ENCODE measurements around the gene IFIT1B. TPM values are rescaled to one million over a fixed set of nuclear protein-coding genes. Genes with fewer than 3 reads are reported as not detected.
A peak's percentile ranks its signal among the peaks of the same experiment; 100 is the strongest.
"Not testable (repeated sequence)": the region's sequence is repeated elsewhere in the genome, so short reads cannot be mapped to it uniquely, and the experiment has no call there.

IFIT1B gene
- total RNA-seq, 1 donor from 2014 or later: not detected

DNA sequence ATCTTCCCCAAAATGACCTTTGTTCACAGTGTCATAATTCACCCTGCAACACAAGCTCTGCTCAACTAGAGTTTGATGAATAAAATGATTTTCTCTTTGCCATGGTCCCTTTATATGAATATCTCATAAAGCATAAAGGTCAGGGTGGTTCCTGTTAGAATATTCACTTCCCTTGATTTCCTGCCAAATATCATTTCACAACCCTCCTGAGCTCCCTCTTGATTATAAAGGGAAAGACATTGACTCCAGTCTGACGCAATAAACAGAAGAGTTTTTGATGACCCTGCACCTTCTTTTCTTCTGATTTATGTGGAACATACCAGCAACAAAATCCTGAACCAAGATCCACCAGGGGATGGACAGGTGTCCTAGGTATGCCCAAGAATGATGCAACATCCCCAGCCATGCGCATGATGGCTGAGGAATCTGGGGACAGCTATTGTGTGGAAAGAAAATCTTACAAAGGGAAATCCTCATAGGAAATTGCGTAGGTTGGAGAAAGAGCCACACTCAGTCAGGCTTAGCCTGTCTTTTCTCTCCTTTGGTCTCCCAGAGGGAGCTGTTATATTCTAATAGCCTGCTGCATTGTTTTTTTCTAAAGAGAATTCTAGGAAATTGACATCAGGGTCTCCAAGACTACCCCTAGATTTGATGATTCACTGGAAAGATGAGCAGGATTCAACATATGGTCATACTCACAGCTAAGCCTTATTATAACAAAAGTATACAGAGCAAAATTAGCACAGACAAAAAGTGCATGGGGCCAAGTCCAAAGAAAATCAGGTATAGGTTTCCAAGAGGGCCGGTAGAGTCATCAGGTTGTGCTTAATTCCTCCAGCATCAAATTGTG is 31.2 kb upstream of the IFIT1B start:
- DNase-seq (ENCODE audit: missing footprints) (no peak), ATAC-seq (no peak)
- intact Hi-C loops (cut with DNase I): no loop called here

- DNase-seq (ENCODE audit: missing footprints) (no peak), ATAC-seq (no peak)
- intact Hi-C loops (cut with DNase I): no loop called here
These were observed 30.0 kb upstream of the IFIT1B start for GRCh38 chr10:89347701-89348457.

DNA sequence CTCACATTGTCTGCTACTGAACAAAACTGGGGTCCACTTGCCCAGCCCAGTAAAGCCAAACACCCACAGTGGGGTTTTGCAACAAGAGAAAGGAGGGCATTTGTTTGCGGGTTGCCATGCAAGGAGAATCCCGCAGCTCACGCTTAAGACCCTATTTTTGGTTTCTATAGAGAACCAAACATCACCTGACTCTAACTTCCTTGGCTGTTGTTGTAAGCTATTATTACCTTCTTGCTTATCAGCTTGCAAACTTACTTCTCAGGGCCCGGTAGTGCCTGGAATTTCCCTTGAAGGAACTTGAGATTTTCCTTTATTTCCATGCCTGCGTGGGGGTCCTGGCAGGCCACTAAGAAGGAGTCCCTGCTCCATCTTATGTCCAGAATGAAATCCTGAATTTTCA is 29.4 kb upstream of the IFIT1B start:
- intact Hi-C loops (cut with DNase I): no loop called here
- DNase-seq (ENCODE audit: missing footprints): no peak
- no peak for ATAC-seq

- ATAC-seq: no peak
- DNase-seq (ENCODE audit: missing footprints): no peak
- intact Hi-C loops (cut with DNase I): no loop called here
These were observed 28.9 kb upstream of the IFIT1B start for GRCh38 chr10:89348975-89349374.

DNA sequence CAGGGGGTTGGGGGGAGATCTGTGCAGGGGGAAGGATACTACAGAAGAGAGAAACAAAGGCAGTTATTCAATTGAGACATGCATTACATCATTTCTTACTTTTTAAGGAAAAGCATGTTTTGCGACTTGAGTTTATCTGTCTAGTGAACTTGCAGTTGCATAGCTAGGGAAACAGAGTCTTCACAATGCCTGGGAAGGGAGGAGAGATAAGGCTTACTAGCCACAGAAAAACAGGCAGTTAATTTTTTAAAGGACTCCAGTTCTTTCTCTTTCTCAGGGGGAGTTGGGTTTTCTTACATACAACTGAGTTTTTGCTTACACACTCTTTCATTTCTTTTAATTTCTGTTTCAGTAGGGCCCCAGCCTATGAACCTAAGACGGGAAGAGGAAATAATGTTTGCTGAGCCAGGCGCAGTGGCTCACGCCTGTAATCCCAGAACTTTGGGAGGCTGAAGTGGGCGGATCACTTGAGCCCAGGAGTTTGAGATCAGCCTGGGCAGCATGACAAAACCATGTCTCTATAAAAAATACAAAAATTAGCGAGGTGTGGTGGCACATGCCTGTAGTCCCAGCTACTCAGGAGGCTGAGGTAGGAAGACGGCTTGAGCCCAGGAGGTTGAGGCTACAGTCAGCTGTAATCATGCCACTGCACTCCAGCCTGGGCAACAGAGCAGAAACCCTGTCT is 27.1 kb upstream of the IFIT1B start:
- ATAC-seq: peak; percentile 54
- intact Hi-C loops (cut with DNase I); DNase-seq (ENCODE audit: missing footprints): not testable (repeated sequence)

GRCh38 chr10:89351412-89351779 is 26.5 kb upstream of the IFIT1B start:
- intact Hi-C loops (cut with DNase I): no loop called here
- DNase-seq (ENCODE audit: missing footprints): no peak
- ATAC-seq: peak; percentile 26

DNA sequence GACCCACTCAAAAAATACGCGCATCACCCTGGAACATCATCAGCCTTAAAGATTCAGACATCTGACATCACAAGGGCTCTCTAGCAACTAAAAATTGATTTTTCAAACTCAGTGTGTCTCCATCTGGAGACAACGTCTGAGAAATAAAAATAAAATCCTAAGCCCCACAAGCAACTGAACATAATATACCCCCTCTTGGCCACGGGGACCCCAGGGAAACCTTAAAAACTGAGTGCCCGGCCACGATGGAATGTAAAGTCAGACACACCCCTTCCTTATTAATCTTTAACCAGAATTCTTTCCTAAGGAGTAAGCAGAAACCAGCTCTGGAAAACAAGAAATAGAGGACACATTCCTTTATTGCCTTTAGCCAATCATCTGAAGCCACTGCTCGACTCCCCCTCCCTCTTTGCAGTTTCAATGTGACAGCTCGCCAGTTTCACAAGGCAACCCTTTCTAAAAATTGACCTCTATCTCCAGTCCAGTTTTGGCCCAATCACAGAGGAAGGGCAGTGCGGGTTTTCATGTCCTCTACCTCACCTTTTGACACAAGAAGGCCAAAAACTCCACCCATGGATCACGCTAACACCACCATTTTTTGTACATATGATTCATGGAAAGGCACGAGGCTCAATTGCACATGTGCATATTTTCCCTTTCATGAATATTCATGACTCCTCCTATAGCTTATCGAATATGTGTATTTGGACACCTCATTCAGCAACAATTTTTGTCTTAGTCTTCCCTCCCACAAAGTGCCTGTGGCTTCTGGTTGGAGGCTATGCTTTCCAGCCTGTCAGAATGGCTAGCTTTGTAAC is 25.9 kb upstream of the IFIT1B start:
- DNase-seq (ENCODE audit: missing footprints) (no peak), ATAC-seq (peak; percentile 74)
- intact Hi-C loops (cut with DNase I): no loop called here

- intact Hi-C loops (cut with DNase I): no loop called here
- DNase-seq (ENCODE audit: missing footprints) (no peak), ATAC-seq (no peak)
These were observed 25.1 kb upstream of the IFIT1B start for GRCh38 chr10:89352802-89353201.

GRCh38 chr10:89355394-89355931 is 22.4 kb upstream of the IFIT1B start:
- intact Hi-C loops (cut with DNase I): no loop called here
- ATAC-seq: no peak
- no peak for DNase-seq (ENCODE audit: missing footprints)

DNA sequence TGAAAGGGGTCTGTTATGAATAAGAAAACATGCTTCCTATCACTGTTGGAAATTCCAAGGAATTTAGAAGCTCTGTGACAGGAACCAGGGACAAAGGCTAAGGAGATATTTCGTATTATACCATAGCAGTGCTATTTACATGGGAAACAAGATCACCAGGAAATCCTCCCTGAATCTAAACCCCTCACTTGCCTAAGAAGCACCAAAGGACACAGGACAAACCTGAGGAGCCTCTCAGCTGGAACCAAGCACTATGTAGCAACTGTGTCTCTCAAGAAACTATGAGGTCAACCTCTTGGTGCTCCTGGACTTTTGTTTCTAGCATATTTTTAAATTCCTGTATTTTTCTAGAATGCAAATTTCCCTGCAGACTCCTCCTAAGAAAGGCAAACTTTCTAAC is 20.8 kb upstream of the IFIT1B start:
- DNase-seq (ENCODE audit: missing footprints) (no peak), ATAC-seq (no peak)
- intact Hi-C loops (cut with DNase I): no loop called here

DNA sequence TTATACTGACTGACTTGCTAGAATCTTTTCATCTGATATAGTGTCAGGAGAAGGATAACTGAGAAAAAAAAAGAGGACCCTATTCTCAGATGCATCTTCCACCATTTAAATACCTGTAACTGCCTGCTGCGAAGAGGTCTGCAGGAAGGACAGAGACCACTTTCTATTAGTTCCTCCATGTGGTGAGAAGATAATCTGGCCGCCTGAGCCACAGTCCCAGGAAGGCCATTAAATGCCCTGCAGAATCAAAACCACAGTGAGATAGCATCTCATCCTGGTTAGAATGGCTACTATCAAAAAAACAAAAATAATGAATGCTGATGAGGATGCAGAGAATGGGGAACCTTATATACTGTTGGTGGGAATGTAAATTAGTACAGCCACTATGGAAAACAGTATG is 19.9 kb upstream of the IFIT1B start:
- DNase-seq (ENCODE audit: missing footprints) (no peak), ATAC-seq (no peak)
- intact Hi-C loops (cut with DNase I): no loop called here

GRCh38 chr10:89360157-89360556 is 17.7 kb upstream of the IFIT1B start:
- intact Hi-C loops (cut with DNase I): no loop called here
- no peak for ATAC-seq

GRCh38 chr10:89362929-89363328 is 14.9 kb upstream of the IFIT1B start:
- no peak for DNase-seq (ENCODE audit: missing footprints)
- intact Hi-C loops (cut with DNase I): no loop called here
- no peak for ATAC-seq

More at GRCh38 chr10:89360157-89360556, 17.7 kb upstream of the IFIT1B start:
- no peak for DNase-seq (ENCODE audit: missing footprints)

GRCh38 chr10:89363729-89364442 is 14.0 kb upstream of the IFIT1B start:
- ATAC-seq: no peak
- intact Hi-C loops (cut with DNase I): no loop called here
- no peak for DNase-seq (ENCODE audit: missing footprints)

GRCh38 chr10:89364531-89364930 is 13.3 kb upstream of the IFIT1B start:
- intact Hi-C loops (cut with DNase I): no loop called here
- no peak for ATAC-seq
- DNase-seq (ENCODE audit: missing footprints): no peak

DNA sequence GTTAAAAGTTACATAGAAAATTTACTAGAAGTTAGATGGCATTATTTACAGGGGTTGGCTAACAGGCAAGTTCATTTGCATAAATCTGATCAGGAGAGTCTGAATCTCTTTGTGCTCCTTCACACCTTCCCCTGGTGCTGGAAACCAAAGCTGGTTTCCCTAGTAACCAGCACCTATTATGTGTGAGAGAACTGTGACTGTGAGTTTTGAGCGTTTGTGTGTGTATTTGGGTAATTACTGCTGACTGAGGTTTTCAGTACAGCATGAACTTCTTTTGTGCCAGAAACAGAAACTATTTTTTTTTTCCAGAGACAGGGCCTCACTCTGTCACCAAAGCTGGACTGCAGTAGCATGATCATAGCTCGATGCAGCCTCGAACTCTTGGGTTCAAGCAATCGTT is 10.3 kb upstream of the IFIT1B start:
- no peak for DNase-seq (ENCODE audit: missing footprints)
- intact Hi-C loops (cut with DNase I): loop anchor here (5.0 kb wide), 1 partner anchor 65 kb away; the partner anchor contains the start of gene IFIT2
- peak; percentile 32 for ATAC-seq

DNA sequence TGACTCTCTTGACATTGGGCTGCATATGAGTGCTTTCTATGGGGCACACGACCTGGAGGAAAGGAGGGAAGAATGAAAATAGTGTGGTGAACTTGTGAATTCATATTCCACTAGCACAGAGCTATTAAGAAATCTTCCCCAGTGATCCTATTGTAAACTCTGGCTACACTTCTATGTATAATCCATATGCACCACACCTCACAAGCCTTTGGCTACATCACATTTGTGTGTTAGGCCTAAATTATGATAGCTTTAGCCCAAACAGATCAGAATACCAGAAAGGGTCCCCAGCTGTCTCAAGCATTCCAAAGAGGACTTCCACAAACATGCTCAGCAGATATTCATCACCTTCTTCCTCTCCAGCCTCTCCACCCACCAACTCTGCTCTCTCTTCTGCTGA is 9.7 kb upstream of the IFIT1B start:
- DNase-seq (ENCODE audit: missing footprints): no peak
- intact Hi-C loops (cut with DNase I): loop anchor here (5.0 kb wide), 1 partner anchor 66 kb away; the partner anchor contains the start of gene IFIT2
- no peak for ATAC-seq

Measured in Right ventricle myocardium inferior (tissue), 1 donor.